ENCODE data around the gene PPFIA4.
"Not testable (repeated sequence)": the region's sequence is repeated elsewhere in the genome, so short reads cannot be mapped to it uniquely, and the experiment has no call there.

Gene PPFIA4

GRCh38 chr1:203026031-203026665, at the start of gene PPFIA4:
TSS of gene PPFIA4 (plus strand) at chr1:203026491. CDS start at chr1:203039009, 12,518 bp downstream.
- DNase-seq (ENCODE audit: low read depth): peak; percentile 56

DNA sequence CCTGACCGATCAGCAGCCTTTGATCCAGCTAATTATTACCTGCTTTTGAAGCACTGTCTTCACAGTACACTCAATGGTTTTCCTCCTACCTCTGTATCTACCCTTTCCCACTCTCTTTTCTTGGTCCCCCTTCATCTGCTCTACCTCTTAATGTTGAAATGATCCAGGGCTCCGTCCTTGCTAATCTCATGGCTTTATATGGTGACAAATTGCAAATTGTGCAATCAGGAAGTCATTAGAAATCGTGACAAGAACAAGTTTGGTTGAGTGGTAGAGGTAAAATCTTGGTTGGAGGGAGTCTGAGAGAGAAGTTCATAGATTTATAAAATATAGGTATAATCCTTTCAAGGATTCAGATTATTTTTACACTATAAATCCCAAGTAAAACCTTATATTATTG, 49.7 kb upstream of the PPFIA4 start:
- no peak for DNase-seq (ENCODE audit: low read depth)

DNA sequence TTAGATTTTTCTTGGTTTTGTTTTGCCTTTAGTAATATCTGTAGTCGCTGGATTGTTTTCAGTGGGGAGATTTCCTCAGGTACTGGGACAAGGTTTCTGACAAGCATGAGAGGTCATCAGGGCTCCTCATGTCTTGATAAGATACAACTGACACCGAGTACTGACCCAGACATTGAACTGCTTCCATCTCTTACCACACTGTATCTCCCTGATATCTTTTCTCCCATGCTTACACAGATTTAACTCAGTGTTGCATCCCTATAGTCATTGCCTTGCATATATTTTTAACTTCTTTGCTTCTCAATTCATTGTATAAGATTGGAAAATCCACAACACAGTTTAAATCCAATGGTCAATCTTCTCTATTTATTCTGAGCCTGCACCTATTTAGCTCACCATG, 46.8 kb upstream of the PPFIA4 start:
- no peak for DNase-seq (ENCODE audit: low read depth)

- DNase-seq (ENCODE audit: low read depth): no peak
Measured at GRCh38 chr1:202981939-202982338, 44.4 kb upstream of the PPFIA4 start.

DNA sequence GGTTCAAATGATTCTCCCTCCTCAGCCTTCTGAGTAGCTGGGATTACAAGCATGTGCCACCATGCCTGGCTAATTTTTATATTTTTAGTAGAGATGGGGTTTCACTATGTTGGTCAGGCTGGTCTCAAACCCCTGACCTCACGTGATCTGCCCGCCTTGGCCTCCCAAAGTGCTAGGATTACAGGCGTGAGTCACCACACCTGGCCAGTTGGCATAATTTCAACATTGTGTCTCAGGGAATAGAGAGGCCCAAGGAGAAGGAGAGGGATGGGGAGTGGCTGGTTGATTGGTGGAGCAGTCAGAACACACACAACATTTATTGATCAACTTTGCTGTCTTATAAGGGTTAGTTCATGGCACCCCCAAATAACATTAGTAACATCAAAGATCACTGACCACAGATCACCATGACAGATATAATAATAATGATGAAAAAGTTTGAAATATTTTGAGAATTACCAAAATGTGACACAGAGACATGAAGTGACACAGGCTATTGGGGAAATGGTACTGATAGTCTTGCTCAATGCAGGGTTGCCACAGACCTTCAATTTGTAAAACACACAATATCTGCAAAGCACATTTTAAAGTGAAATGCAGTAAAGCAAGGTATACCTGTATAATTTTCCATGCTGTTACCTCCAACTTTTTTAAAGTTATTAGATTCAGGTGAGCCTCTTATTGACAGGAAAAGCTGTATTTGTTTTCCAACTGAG, 43.4 kb upstream of the PPFIA4 start:
- no peak for DNase-seq (ENCODE audit: low read depth)

DNA sequence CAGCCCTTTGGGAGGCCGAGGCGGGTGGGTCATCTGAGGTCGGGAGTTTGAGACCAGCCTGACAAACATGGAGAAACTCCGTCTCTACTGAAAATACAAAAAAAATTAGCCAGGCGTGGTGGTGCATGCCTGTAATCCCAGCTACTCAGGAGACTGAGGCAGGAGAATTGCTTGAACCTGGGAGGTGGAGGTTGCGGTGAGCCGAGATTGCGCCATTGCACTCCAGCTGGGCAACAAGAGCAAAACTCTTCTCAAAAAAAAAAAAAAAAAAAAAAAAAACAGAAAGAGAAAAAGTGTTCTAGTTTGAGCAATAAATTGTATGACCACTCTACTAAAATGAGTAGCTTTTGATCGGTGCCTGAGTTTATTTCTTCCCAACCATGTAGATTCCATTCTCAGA, 40.2 kb upstream of the PPFIA4 start:
- DNase-seq (ENCODE audit: low read depth): not testable (repeated sequence)

GRCh38 chr1:202987255-202987654, 39.0 kb upstream of the PPFIA4 start:
- no peak for DNase-seq (ENCODE audit: low read depth)

DNA sequence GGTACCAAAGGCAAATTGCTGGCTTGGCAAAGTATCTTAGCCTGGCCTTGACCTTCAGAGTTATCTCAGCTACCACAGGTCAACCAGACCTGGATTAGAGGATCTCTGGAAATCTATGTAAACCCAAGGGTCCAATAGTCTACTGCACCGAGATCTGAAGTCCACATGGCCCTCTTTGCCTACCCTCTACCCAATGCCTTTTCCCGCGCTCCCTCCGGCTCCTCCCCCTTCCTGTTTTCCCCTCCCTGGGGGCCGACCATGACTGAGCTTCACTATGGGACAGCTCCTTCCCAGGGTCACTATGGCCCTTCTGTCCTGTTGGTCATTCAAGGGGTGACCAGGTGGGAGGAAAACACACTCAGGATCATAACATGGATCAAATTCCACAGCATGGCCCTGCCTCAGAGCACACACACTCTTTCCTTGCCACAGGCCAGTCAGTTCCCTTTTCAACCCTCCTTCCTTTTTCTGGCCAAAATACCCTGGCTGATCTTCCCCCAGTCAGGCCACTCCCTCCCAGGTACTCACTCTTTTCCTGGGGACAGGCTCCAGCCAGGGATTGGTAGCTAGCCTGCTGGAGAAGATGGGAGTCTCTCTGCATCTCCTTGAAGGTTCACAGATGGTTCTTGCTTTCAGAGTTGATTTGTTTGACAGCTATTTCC, 38.2 kb upstream of the PPFIA4 start:
- no peak for DNase-seq (ENCODE audit: low read depth)

- no peak for DNase-seq (ENCODE audit: low read depth)
Measured at GRCh38 chr1:202989879-202990278, 36.4 kb upstream of the PPFIA4 start.

DNA sequence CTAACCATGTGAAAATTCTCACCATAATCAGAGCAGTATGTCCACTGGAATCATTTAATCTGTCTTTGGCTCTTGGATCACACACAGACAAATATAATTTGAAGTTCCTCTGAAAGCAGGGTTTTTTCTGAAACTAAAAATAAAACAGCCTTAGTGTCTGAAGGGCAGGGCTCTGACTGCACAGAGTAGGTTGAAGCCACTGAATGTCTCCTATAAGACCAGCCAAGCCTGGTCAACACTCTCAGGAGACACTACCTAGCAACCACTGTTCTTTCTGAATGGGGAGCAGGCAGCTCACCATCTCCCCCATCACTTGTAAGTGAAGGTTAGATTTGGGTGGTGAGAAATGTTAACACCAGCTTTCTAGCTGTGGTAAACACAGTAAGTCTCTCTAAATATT, 35.2 kb upstream of the PPFIA4 start:
- DNase-seq (ENCODE audit: low read depth): no peak

DNA sequence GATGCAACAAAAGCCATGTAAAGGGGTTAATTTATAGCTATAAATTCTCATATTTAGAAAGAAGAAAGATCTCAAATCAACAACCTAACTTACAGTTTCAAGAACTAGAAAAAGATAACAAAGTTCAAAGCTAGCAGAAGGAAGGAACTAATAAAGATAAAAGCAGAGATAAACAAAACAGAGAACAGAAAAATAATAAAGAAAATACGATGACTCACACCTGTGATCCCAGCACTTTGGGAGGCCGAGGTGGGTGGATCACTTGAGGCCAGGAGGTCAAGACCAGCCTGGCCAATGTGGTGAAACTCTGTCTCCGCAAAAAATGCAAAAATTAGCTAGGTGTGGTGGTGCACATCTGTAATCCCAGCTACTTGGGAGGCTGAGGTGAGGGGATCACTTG, 31.5 kb upstream of the PPFIA4 start:
- no peak for DNase-seq (ENCODE audit: low read depth)

DNA sequence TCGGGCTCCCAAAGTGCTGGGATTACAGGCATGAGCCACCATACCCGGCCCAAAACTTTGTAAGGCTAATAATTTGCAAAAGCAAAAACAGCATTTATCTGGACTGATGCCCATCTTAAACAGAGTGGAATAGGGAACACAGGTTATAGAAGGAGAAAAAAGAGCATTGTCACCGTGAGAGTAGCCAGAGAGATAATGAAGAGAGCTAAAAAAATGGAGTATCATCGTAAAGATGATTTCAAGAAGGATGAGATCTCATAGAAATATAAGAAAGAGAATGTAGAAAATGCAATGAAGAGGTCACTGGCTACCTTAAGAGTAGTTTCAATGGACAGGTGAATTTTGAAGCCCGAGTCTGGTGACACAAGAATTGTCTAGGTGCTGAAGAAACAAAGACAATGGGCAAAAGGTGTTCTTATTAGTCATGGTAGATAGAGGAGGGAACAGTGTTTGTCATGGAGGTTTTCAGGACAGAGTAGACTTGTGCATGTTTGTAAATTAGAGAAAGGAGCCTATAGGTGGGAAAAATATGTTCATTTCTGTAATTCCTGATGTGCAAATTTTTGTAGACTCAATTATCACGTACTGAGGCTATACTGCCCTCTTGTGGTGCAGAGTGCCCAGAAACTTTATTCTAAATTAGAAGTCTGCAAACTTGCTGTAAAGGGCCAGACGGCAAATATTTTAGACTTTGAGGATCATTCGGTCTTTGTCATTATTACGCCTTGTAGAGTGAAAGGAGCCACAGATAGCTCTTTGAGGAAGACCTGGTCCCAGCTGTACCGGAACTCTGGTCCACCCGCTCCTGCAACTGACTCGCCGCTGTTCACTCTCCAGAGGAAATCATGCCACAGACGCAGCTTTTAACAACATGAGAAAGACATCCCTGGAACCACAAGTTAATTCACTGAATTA, 27.2 kb upstream of the PPFIA4 start:
- DNase-seq (ENCODE audit: low read depth): peak; percentile 17

- no peak for DNase-seq (ENCODE audit: low read depth)
Measured at GRCh38 chr1:203000217-203000944, 25.9 kb upstream of the PPFIA4 start.

DNA sequence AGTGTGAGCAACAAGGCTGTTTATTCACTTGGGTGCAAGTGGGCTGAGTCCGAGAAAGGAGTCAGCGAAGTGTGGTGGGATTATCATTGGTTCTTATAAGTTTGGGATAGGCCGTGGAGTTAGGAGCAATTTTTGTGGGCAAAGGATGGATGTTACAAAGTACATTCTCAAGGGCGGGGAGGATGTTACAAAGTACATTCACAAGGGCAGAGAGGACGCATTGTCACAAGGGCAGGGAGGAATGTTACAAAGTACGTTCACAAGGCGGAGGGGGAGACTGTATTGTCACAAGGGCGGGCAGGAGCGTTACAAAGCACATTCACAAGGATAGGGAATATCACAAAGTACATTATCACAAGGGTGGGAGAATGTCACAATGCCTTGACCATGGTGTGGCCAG, 24.3 kb upstream of the PPFIA4 start:
- no peak for DNase-seq (ENCODE audit: low read depth)

DNA sequence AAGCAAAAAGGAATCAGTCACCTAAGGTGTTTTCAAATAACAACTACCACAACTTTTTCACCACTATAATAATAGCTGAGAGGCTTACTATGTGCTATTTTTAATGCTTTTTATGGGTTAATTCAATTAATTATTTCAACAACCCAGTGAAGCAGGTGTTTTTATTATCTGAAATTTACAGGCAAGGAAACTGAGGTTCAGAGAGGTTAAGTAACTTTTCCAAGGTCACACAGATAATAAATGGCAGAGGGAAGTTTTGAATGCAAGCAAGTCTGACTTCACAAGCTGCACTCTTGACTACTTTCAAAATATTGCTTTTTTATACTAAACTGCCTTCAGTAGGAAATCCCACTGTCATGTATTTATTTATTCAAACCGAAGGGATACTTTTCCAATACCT, 23.3 kb upstream of the PPFIA4 start:
- DNase-seq (ENCODE audit: low read depth): no peak

- not testable (repeated sequence) for DNase-seq (ENCODE audit: low read depth)
Measured at GRCh38 chr1:203005395-203006142, 20.7 kb upstream of the PPFIA4 start.

DNA sequence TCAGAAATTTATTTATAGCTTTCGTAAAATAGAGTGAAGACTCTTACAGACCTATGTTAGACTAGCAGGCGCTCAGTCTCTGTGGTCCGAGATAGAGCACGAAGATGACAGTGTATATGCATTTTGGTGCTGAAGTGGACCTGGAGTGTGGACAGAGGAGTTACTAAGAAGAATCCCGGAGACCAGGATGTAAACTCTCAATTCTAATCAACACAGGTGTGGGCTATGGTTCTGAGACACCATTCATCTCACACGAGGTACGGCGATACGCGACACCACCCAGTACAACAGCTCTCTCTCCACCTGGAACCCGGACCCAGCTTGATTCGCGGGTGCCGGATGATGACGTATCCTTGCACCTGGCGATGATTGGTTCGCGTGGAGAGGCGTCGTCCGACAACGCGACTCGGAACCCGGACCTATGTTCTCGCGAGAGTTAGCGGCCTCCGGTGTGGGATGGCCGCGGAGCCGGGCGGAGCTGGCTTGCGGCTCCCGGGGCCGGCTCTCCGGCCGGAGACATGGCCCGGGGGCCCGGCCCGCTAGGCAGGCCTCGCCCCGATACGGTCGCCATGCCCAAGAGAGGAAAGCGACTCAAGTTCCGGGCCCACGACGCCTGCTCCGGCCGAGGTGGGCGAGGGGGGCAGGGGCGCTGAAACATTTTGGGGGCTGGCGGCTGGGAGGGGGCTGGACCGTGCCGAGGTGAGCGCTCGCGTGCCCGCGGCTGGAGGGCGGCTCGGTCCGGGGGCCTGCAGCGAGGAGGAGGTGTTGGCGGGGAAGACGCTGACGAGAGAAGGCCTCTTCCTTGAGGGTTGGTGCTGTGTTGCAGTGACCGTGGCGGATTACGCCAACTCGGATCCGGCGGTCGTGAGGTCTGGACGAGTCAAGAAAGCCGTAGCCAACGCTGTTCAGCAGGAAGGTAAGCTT, 19.1 kb upstream of the PPFIA4 start, which contains the start of gene TMEM183A:
Gene TMEM183A, plus strand, starts transcription at position 427 of the 924 bp plus-strand sequence. Its CDS starts 92 bp downstream, at position 519.
- peak; percentile 93 for DNase-seq (ENCODE audit: low read depth)

GRCh38 chr1:203009185-203009584, 17.1 kb upstream of the PPFIA4 start:
- DNase-seq (ENCODE audit: low read depth): no peak

- no peak for DNase-seq (ENCODE audit: low read depth)
Measured at GRCh38 chr1:203011582-203011981, 14.7 kb upstream of the PPFIA4 start.

DNA sequence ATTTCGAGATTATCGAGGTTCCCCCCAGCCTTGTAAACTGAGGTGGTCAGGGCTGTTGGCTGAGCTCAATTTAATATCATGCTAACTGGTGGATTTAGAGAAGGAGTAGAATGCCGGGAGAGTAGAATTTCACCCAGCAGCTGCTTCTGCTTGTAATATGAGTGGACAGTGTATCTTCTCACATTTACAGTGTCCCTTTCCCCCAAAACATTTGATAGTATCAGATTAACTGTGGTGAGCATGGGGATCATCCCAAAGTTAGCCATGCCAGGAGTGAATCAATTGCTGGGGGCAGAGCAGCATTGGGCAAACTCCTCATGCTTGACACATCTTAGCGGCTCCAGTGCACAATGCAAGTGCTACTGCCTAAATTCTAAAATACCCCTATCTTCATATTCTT, 9.2 kb upstream of the PPFIA4 start:
- DNase-seq (ENCODE audit: low read depth): no peak
